B cell (primary cell): ENCODE data around the gene GPATCH11. TPM values are rescaled to one million over a fixed set of nuclear protein-coding genes. Genes with fewer than 3 reads are reported as not detected.

ENCODE experiments used
- ATAC-seq: fragments of 200-7000 bp; cut with Tn5 transposase; one replicate; pipeline ENCODE4 v1.10.0; 2021; ENCODE audit warnings: low read depth, mild to moderate bottlenecking, moderate number of reproducible peaks, moderate library complexity
- CTCF ChIA-PET: fragments of 350-600 bp; sonication (Branson Sonifier 250); formaldehyde crosslinking; loops from one replicate; lab custom pipeline; 2021; ENCODE audit warnings: antibody characterized with exemption, inconsistent platforms; lab: Charles Lee
- POLR2A ChIA-PET: fragments of 350-600 bp; sonication (Branson Sonifier 250); formaldehyde crosslinking; loops from one replicate; lab custom pipeline; 2021; ENCODE audit warnings: antibody characterized with exemption; lab: Charles Lee
- DNase-seq: peaks from one replicate; pipeline ENCODE4 v3.0.0; 2013
- H2AFZ ChIP-seq: 2 replicates; pipeline ENCODE4 v1.6.1; 2012; ENCODE audit warnings: mild to moderate bottlenecking, low read depth, low read length; ENCODE audit not compliant: insufficient read depth, poor library complexity, severe bottlenecking
- H3K27ac ChIP-seq, 2 donors: 1 replicate in 1 of 2; 2 replicates in 1 of 2; pipeline ENCODE4 v1.5.1; 2012 to 2013; ENCODE audit warnings: low read length in 2 of 2, mild to moderate bottlenecking in 2 of 2, moderate library complexity in 1 of 2
- H3K27me3 ChIP-seq, 4 experiments: fragments of 200-600 bp in 1 of 4; sonication (generic) in 1 of 4; replicated peaks in 1 of 4; 1 replicate in 2 of 4; 2 replicates in 2 of 4; pipeline versions ENCODE4 v1.6.1 to v1.7.0; 2013 to 2016; ENCODE audit warnings: low read length in 3 of 4, mild to moderate bottlenecking in 2 of 4, mixed read lengths in 1 of 4, moderate library complexity in 1 of 4; ENCODE audit not compliant: insufficient read depth in 4 of 4, control insufficient read depth in 3 of 4; ENCODE audit errors: control extremely low read depth in 1 of 4
- H3K36me3 ChIP-seq, 2 experiments: replicated peaks in 1 of 2; 1 replicate in 1 of 2; 2 replicates in 1 of 2; pipeline versions ENCODE4 v1.6.1 to v1.7.1; 2013; ENCODE audit warnings: low read length in 1 of 2; ENCODE audit not compliant: insufficient read depth in 2 of 2, control insufficient read depth in 1 of 2; ENCODE audit errors: control extremely low read depth in 1 of 2, extremely low read depth in 1 of 2
- H3K4me1 ChIP-seq, 2 donors: fragments of 200-600 bp in 1 of 2; sonication (generic) in 1 of 2; 1 replicate in 1 of 2; 2 replicates in 1 of 2; pipeline versions ENCODE4 v1.5.1 to v1.6.1; 2013 to 2017; ENCODE audit warnings: low read length in 2 of 2; ENCODE audit not compliant: control insufficient read depth in 2 of 2, insufficient read depth in 2 of 2
- H3K4me2 ChIP-seq: replicated peaks from 2 replicates; pipeline ENCODE3; 2012; ENCODE audit warnings: mild to moderate bottlenecking, low read depth, low read length; ENCODE audit not compliant: poor library complexity, severe bottlenecking
- H3K4me3 ChIP-seq, 5 experiments: fragments of 200-600 bp in 1 of 5; sonication (generic) in 1 of 5; 1 replicate in 3 of 5; 2 replicates in 2 of 5; pipeline versions ENCODE4 v1.5.1 to v1.7.0; 2011 to 2016; ENCODE audit warnings: low read length in 4 of 5, mild to moderate bottlenecking in 4 of 5, low read depth in 2 of 5, control low read depth in 1 of 5, moderate library complexity in 1 of 5; ENCODE audit not compliant: insufficient read depth in 1 of 5; ENCODE audit errors: control extremely low read depth in 1 of 5, extremely low read depth in 1 of 5
- H3K79me2 ChIP-seq: fragments of 200-600 bp; sonication (generic); one replicate; pipeline ENCODE4 v1.6.0; 2016; ENCODE audit warnings: low read length; ENCODE audit not compliant: control insufficient read depth, insufficient read depth
- H3K9ac ChIP-seq: fragments of 200-600 bp; sonication (generic); 2 replicates; pipeline ENCODE4 v1.6.1; 2017; ENCODE audit warnings: mild to moderate bottlenecking, low read length, moderate library complexity
- H3K9me3 ChIP-seq, 3 donors: one replicate each; pipeline versions ENCODE4 v1.6.1 to v1.7.1; 2013; ENCODE audit warnings: low read length in 2 of 3; ENCODE audit not compliant: control insufficient read depth in 2 of 3, insufficient read depth in 1 of 3; ENCODE audit errors: control extremely low read depth in 1 of 3
- H4K20me1 ChIP-seq: 2 replicates; pipeline ENCODE4 v1.6.0; 2012; ENCODE audit warnings: mild to moderate bottlenecking, low read length; ENCODE audit not compliant: insufficient read depth, control insufficient read depth, poor library complexity, severe bottlenecking
- H3K27ac Mint-ChIP-seq: one replicate; pipeline ENCODE4 v1.8.0; 2021; ENCODE audit warnings: mixed read lengths
- H3K27me3 Mint-ChIP-seq: one replicate; pipeline ENCODE4 v1.8.0; 2021; ENCODE audit warnings: mixed read lengths
- H3K4me1 Mint-ChIP-seq: one replicate; pipeline ENCODE4 v1.8.0; 2021; ENCODE audit warnings: mixed read lengths
- H3K4me3 Mint-ChIP-seq: one replicate; pipeline ENCODE4 v1.8.0; 2021; ENCODE audit warnings: mixed read lengths
- H3K9me3 Mint-ChIP-seq: one replicate; pipeline ENCODE4 v1.8.0; 2022; ENCODE audit warnings: mixed read lengths; ENCODE audit not compliant: insufficient read depth
- CTCF ChIP-seq: fragments of 200-600 bp; IDR thresholded peaks from one replicate; pipeline ENCODE4 v1.8.0; 2022; ENCODE audit warnings: antibody characterized with exemption, mild to moderate bottlenecking
- EZH2 ChIP-seq: IDR thresholded peaks from 2 replicates; pipeline ENCODE4 v1.6.1; 2012; ENCODE audit warnings: borderline replicate concordance, low read depth, mild to moderate bottlenecking, moderate library complexity, low read length; ENCODE audit not compliant: insufficient read depth, poor library complexity, severe bottlenecking
- WGBS: methylation state at CpG from one replicate; pipeline ENCODE4 v1.1.5; 2013; ENCODE audit warnings: missing lambda C conversion rate; ENCODE audit not compliant: insufficient coverage; 5-methylcytosine and 5-hydroxymethylcytosine counted together
- intact Hi-C: fragments of 100-400 bp; cut with micrococcal nuclease; formaldehyde crosslinking; loops from one replicate; pipeline ENCODE4 v1.10.0; 2022
- polyA minus RNA-seq: library from RNA; depleted of rRNA, polyadenylated mRNA; stranded (reverse); fragments of >200 nt; gene quantifications from 2 replicates; pipeline ENCODE4 v1.2.3, GENCODE V29; 2012
- polyA plus RNA-seq: library from polyadenylated mRNA; depleted of rRNA; stranded (reverse); fragments of >200 nt; gene quantifications from 2 replicates; pipeline ENCODE4 v1.2.3, GENCODE V29; 2012
- total RNA-seq, 2 donors: library from RNA; stranded (reverse); fragments of 120-200 nt in 1 of 2; gene quantifications; 1 replicate in 1 of 2; 2 replicates in 1 of 2; pipeline versions ENCODE4 v1.2.3 to v1.2.4, GENCODE V29; 2013 to 2022

The GPATCH11 gene
- total RNA-seq (18.2 and 20.2 TPM in 2 replicates), polyA plus RNA-seq (7.8 and 9.6 TPM in 2 replicates), polyA minus RNA-seq (6.6 and 8.0 TPM in 2 replicates)
- 26.0 TPM for total RNA-seq (2013)

GRCh38 chr2:37083873-37084794 lies at the start of gene GPATCH11, which contains the start of gene HEATR5B:
TSS of gene GPATCH11 (plus strand) at chr2:37084518. CDS start at chr2:37088382, 3,864 bp downstream.
TSS of gene HEATR5B (minus strand) at chr2:37084372. CDS start at chr2:37083414, 958 bp downstream.
- H2AFZ ChIP-seq, result peak within 1 kb of the TSS; percentile 72
- no peaks in the 10 kb centered on the region for H3K9me3 Mint-ChIP-seq
- peak within 1 kb of the TSS; percentile 76 for H3K4me3 Mint-ChIP-seq
- no peaks in the 10 kb centered on the region for H3K27me3 ChIP-seq
- peak within 1 kb of the TSS; percentile 69 to 91 for H3K27ac ChIP-seq
- peak within 1 kb of the TSS; percentile 84 for H3K27ac Mint-ChIP-seq
- no peaks in the 10 kb centered on the region for H3K9me3 ChIP-seq
- H3K4me3 ChIP-seq, result peak within 1 kb of the TSS; percentile 75 to 93 (median 89)
- H4K20me1 ChIP-seq, result no peaks in the 10 kb centered on the region
- no peaks in the 10 kb centered on the region for H3K27me3 Mint-ChIP-seq
- H3K4me2 ChIP-seq, result peak within 1 kb of the TSS; percentile 73
- peaks cover 67 to 73% of the 10 kb centered on the region in 2 donors for H3K4me1 ChIP-seq
- no peak for TF ChIP-seq EZH2
- no peak for TF ChIP-seq CTCF
- H3K79me2 ChIP-seq, result peaks cover 56% of the 10 kb centered on the region
- DNase-seq (peak; percentile 94), ATAC-seq (peak; percentile 81)
- under 1% methylated on average over 69 of the region's 74 CpGs for WGBS
- intact Hi-C loops, result loop anchor here (1.0 to 5.0 kb wide), 7 partner anchors 72 to 308 kb away; partner anchors contain the start of genes CEBPZ, CEBPZOS, EIF2AK2 and NDUFAF7
- H3K9ac ChIP-seq, result peak within 1 kb of the TSS; percentile 69
- ChIA-PET CTCF (no interaction called here), POLR2A (interaction anchor here (1.2 kb wide), 1 partner anchor 73 kb away, joined by 4 read pairs; the partner anchor contains the start of gene EIF2AK2)
- peaks cover 7 to 36% of the 10 kb centered on the region in 2 experiments for H3K36me3 ChIP-seq
- peaks cover 61% of the 10 kb centered on the region for H3K4me1 Mint-ChIP-seq
